GM12878 (cell line): ENCODE measurements around the gene NUDCD2. TPM values are rescaled to one million over a fixed set of nuclear protein-coding genes. Genes with fewer than 3 reads are reported as not detected.

Experiments used
- ATAC-seq: fragments of 200-7000 bp; cut with Tn5 transposase; 3 replicates; pipeline ENCODE4 v1.9.1; 2020; ENCODE audit warnings: mild to moderate bottlenecking, moderate library complexity
- BruUV-seq: library from RNA; stranded (reverse); fragments of 400-500 nt; replicated peaks from 2 replicates; lab custom pipeline; 2021; lab: Mats Ljungman, UMichigan
- CTCF ChIA-PET: fragments of 300-600 bp; sonication (Branson Sonifier 250); formaldehyde crosslinking; extraction: SDS; loops from one replicate; lab custom pipeline; 2021; ENCODE audit warnings: inconsistent platforms; lab: Yijun Ruan, JAX
- POLR2A ChIA-PET: fragments of 350-600 bp; formaldehyde crosslinking; extraction: SDS; loops from one replicate; lab custom pipeline; 2021; ENCODE audit warnings: inconsistent platforms; lab: Charles Lee
- RAD21 ChIA-PET: fragments of 300-600 bp; sonication (Branson Sonifier 250); formaldehyde crosslinking; loops from one replicate; lab custom pipeline; 2023; ENCODE audit warnings: antibody characterized with exemption; ENCODE audit not compliant: unreplicated experiment; lab: Charles Lee
- SMC1A ChIA-PET: fragments of 300-600 bp; sonication (Branson Sonifier 250); formaldehyde crosslinking; loops from one replicate; lab custom pipeline; 2023; ENCODE audit not compliant: unreplicated experiment, uncharacterized antibody; lab: Charles Lee
- DNase-seq: peaks from one replicate; pipeline ENCODE4 v3.0.0-alpha.2; 2011; ENCODE audit warnings: low read depth, low spot score
- FAIRE-seq: peaks from 3 replicates; lab custom pipeline; 2011; peaks lifted over from hg19 to GRCh38; lab: Jason Lieb, UNC
- H2AFZ ChIP-seq: 2 replicates; pipeline ENCODE4 v1.6.0; 2011; ENCODE audit warnings: low read depth, low read length, control low read depth; ENCODE audit not compliant: control insufficient read depth
- H3K27ac ChIP-seq: 2 replicates; pipeline ENCODE4 v1.5.1; 2011; ENCODE audit warnings: control low read depth; ENCODE audit not compliant: control insufficient read depth, insufficient read depth
- H3K27me3 ChIP-seq, 2 experiments: replicated peaks in 1 of 2; 2 replicates each; pipeline versions ENCODE4 v1.6.0 to v1.6.1; 2011; ENCODE audit warnings: low read length in 1 of 2; ENCODE audit not compliant: control insufficient read depth in 2 of 2, insufficient read depth in 2 of 2
- H3K36me3 ChIP-seq, 2 experiments: 2 replicates each; pipeline ENCODE4 v1.5.1; 2011; ENCODE audit warnings: low read length in 1 of 2; ENCODE audit not compliant: control insufficient read depth in 2 of 2, insufficient read depth in 2 of 2
- H3K4me1 ChIP-seq: 2 replicates; pipeline ENCODE4 v1.6.1; 2011; ENCODE audit warnings: mild to moderate bottlenecking, low read length, moderate library complexity, mixed read lengths; ENCODE audit not compliant: control insufficient read depth, insufficient read depth
- H3K4me2 ChIP-seq: 2 replicates; pipeline ENCODE4 v1.6.0; 2011; ENCODE audit warnings: control low read depth; ENCODE audit not compliant: control insufficient read depth, insufficient read depth
- H3K4me3 ChIP-seq: fragments of 200-600 bp; sonication (generic); 2 replicates; pipeline ENCODE4 v1.5.1; 2016
- H3K79me2 ChIP-seq: 2 replicates; pipeline ENCODE4 v1.6.0; 2011; ENCODE audit warnings: low read length; ENCODE audit not compliant: control insufficient read depth, insufficient read depth
- H3K9ac ChIP-seq: 2 replicates; pipeline ENCODE4 v1.8.0; 2011; ENCODE audit warnings: low read length, control low read depth, mixed read lengths; ENCODE audit not compliant: control insufficient read depth, insufficient read depth
- H3K9me3 ChIP-seq: replicated peaks from 3 replicates; pipeline ENCODE4 v1.5.1; 2011; ENCODE audit warnings: mild to moderate bottlenecking, low read length; ENCODE audit not compliant: control insufficient read depth, insufficient read depth
- H4K20me1 ChIP-seq: 2 replicates; pipeline ENCODE4 v1.6.0; 2011; ENCODE audit not compliant: control insufficient read depth, insufficient read depth
- BCLAF1 ChIP-seq: fragments of 450-650 bp; IDR thresholded peaks from 2 replicates; pipeline ENCODE4 v1.6.1; 2017; ENCODE audit warnings: antibody characterized with exemption, mild to moderate bottlenecking, moderate library complexity
- BHLHE40 ChIP-seq, 2 experiments: fragments of 450-650 bp in 1 of 2; IDR thresholded peaks; 2 replicates each; pipeline ENCODE4 v1.6.1; 2011 to 2017; ENCODE audit warnings: low read depth in 2 of 2, borderline replicate concordance in 1 of 2, improper control_type of control experiment in 1 of 2, low read length in 1 of 2, mild to moderate bottlenecking in 1 of 2
- CTCF ChIP-seq, 3 experiments: IDR thresholded peaks in 2 of 3; conservative IDR thresholded peaks in 1 of 3; 2 replicates each; pipeline ENCODE4 v1.5.1; 2011; ENCODE audit warnings: low read depth in 3 of 3, low read length in 3 of 3, mild to moderate bottlenecking in 3 of 3, control low read depth in 2 of 3, moderate library complexity in 2 of 3, inconsistent platforms in 1 of 3, mixed read lengths in 1 of 3; ENCODE audit not compliant: control insufficient read depth in 2 of 3, insufficient read depth in 1 of 3; ENCODE audit errors: extremely low read depth in 1 of 3
- IRF3 ChIP-seq: fragments of 450-650 bp; IDR thresholded peaks from 2 replicates; pipeline ENCODE4 v1.6.1; 2014; ENCODE audit warnings: mild to moderate bottlenecking
- NFYA ChIP-seq: IDR thresholded peaks from 2 replicates; pipeline ENCODE4 v1.6.1; 2011; ENCODE audit warnings: low read depth, mild to moderate bottlenecking, low read length, improper control_type of control experiment, borderline replicate concordance
- POLR2A ChIP-seq: IDR thresholded peaks from 2 replicates; pipeline ENCODE4 v1.6.1; 2011; ENCODE audit warnings: low read depth, mild to moderate bottlenecking, low read length
- PRDM15 ChIP-seq: fragments of 450-650 bp; formaldehyde crosslinking; IDR thresholded peaks from 2 replicates; pipeline ENCODE4 v1.4.0; 2020; ENCODE audit warnings: mild to moderate bottlenecking, moderate library complexity
- WGBS: methylation state at CpG from one replicate; pipeline ENCODE4 v1.1.6; 2016; ENCODE audit warnings: low lambda C conversion rate; ENCODE audit not compliant: insufficient replicate concordance, insufficient coverage; ENCODE audit errors: missing lambda C conversion rate; 5-methylcytosine and 5-hydroxymethylcytosine counted together
- in situ Hi-C: fragments of 300-500 bp; cut with MboI; formaldehyde crosslinking; loops from 9 replicates; pipeline ENCODE4 v1.14.3; 2018; ENCODE audit warnings: mixed read lengths
- intact Hi-C: fragments of 100-400 bp; cut with micrococcal nuclease; formaldehyde crosslinking; loops from one replicate; pipeline ENCODE4 v1.14.2; 2022; ENCODE audit not compliant: unreplicated experiment
- polyA plus RNA-seq, 11 experiments: library from polyadenylated mRNA; depleted of rRNA in 4 of 11; unstranded in 6 of 11; stranded (reverse) in 5 of 11; fragments of >200 nt; fragmentation: Nextera tagmentation in 4 of 11; fragmentation: Illumina TruSeq in 1 of 11; extraction: Ambion mirVana in 4 of 11; extraction: Trizol in 1 of 11; gene quantifications; 1 replicate in 1 of 11; 2 replicates in 10 of 11; pipeline versions ENCODE4 v1.2.1 to v1.2.3, GENCODE V29; 2011 to 2016; ENCODE audit warnings: inconsistent platforms in 2 of 11, missing spikeins in 2 of 11, low read depth in 1 of 11
- total RNA-seq, 4 experiments: library from RNA; depleted of rRNA in 3 of 4; stranded (reverse); fragments of >200 nt in 3 of 4; fragmentation: Illumina TruSeq in 1 of 4; extraction: Trizol in 1 of 4; gene quantifications; 2 replicates each; pipeline versions ENCODE4 v1.2.1 to v1.2.3, GENCODE V29; 2013 to 2021

The NUDCD2 gene
- total and polyA plus RNA-seq, 10 of the 15 experiments (the other 5 are each of a cell fraction or from before 2014, with no cell fraction given), result 9.1 to 133 (median 24.6) TPM

- Histone ChIP-seq H3K9me3 (no peaks in the 10 kb centered on the region), H2AFZ (peak overlapping the region; percentile 89), H3K27ac (peak overlapping the region; percentile 43), H3K4me3 (peak overlapping the region; percentile 84), H3K36me3 (no peaks in the 10 kb centered on the region), H3K9ac (peak overlapping the region; percentile 93), H3K27me3 (no peaks in the 10 kb centered on the region), H3K4me1 (0 out of 2 replicates have a peak, but pooled peaks cover under 1% of the 10 kb centered on the region), H3K79me2 (peaks cover 37% of the 10 kb centered on the region), H3K4me2 (peak overlapping the region; percentile 93), H4K20me1 (no peaks in the 10 kb centered on the region)
- no TSS peak for BruUV-seq
- ChIA-PET POLR2A (interaction anchor here (0.6 to 4.6 kb wide), 5 partner anchors 11 to 56 kb away, joined by 3 to 61 read pairs (median 4); partner anchors contain the start of genes HMMR and NUDCD2), CTCF (interaction anchor here (0.8 to 3.0 kb wide), 8 partner anchors 14 to 63 kb away, joined by 3 to 14 read pairs (median 7); partner anchors contain the start of gene NUDCD2), SMC1A (interaction anchor here (0.5 to 3.7 kb wide), 7 partner anchors 9 to 899 kb away, joined by 3 to 14 read pairs (median 5); partner anchors contain the start of gene HMMR), RAD21 (interaction anchor here (0.8 to 1.4 kb wide), 5 partner anchors 28 to 42 kb away, joined by 3 to 4 read pairs (median 3); no protein-coding TSS in a partner anchor)
- ATAC-seq (peak; percentile 2; the same call in 1 of the 3 replicates), DNase-seq (peak; percentile 43), FAIRE-seq (peak; percentile 13)
- WGBS, result under 1% methylated on average over 17 of the region's 17 CpGs
- intact Hi-C loops (no loop called here), in situ Hi-C loops (no loop called here)
- TF ChIP-seq CTCF (IDR thresholded peaks at IDR 0.05 in 2 of 3, conservative IDR thresholded peaks at IDR 0.05 in 1 of 3; ENCODE audit: control insufficient read depth in 2 of 3, extremely low read depth in 1 of 3, insufficient read depth in 1 of 3, low read depth in 3 of 3, low read length in 3 of 3) (peak; percentile 37 to 58 (median 47); a peak in 4 of 6 replicates), BCLAF1 (no peak), NFYA (no peak), POLR2A (peak; percentile 63; the same call in 1 of the 2 replicates), IRF3 (no peak), PRDM15 (CRISPR knock-in tag) (no peak), BHLHE40 (IDR thresholded peaks at IDR 0.05; ENCODE audit: borderline replicate concordance in 1 of 2, low read depth in 2 of 2, low read length in 1 of 2) (peak; percentile 91 to 92)
These were observed 43.5 kb upstream of the NUDCD2 start for GRCh38 chr5:163503106-163504078.
